Left ventricle myocardium inferior (tissue), 1 donor: ENCODE data around the gene BRINP2. TPM values are rescaled to one million over a fixed set of nuclear protein-coding genes. Genes with fewer than 3 reads are reported as not detected.

Experiments used
- DNase-seq: peaks from one replicate; pipeline ENCODE4 v3.0.0-alpha.2; 2020
- H3K27ac ChIP-seq: fragments of 200-600 bp; replicated peaks from 2 replicates; pipeline ENCODE4 v1.8.0; 2021
- H3K27me3 ChIP-seq: fragments of 200-600 bp; 2 replicates; pipeline ENCODE4 v1.8.0; 2021; ENCODE audit warnings: low read depth
- H3K36me3 ChIP-seq: fragments of 200-600 bp; 2 replicates; pipeline ENCODE4 v1.8.0; 2021
- H3K4me1 ChIP-seq: fragments of 200-600 bp; 2 replicates; pipeline ENCODE4 v1.8.0; 2021
- H3K4me3 ChIP-seq: fragments of 200-600 bp; 2 replicates; pipeline ENCODE4 v1.8.0; 2021; ENCODE audit warnings: mild to moderate bottlenecking, moderate library complexity
- H3K9me3 ChIP-seq: fragments of 200-600 bp; replicated peaks from 2 replicates; pipeline ENCODE4 v1.8.0; 2021
- intact Hi-C: fragments of 100-400 bp; cut with micrococcal nuclease; formaldehyde crosslinking; loops from one replicate; pipeline ENCODE4 v1.11.0; 2022
- total RNA-seq: library from RNA; stranded (reverse); fragmentation: NEBNext Ultra II Directional; extraction: Animal tissue kit (Norgen Biotek cat#: 25700); gene quantifications from one replicate; pipeline ENCODE4 v1.2.1, GENCODE V29; 2021
- TF ChIP-seq, protein P1 (sequence below): fragments of 200-600 bp; IDR thresholded peaks from 2 replicates; pipeline ENCODE4 v1.8.0; 2021; ENCODE audit warnings: antibody characterized with exemption, mild to moderate bottlenecking, borderline replicate concordance
- donor health status: DM: no; HTN: yes; CAD: no; lungs with severe emphysema.

The BRINP2 gene
- total RNA-seq, 1 donor from 2014 or later, result 0.66 TPM

GRCh38 chr1:177138347-177138746 is 32.4 kb upstream of the BRINP2 start:
- Histone ChIP-seq H3K27ac (no peak overlapping the region), H3K4me1 (peaks cover 6% of the 10 kb centered on the region), H3K4me3 (no peak overlapping the region), H3K27me3 (no peaks in the 10 kb centered on the region), H3K36me3 (no peaks in the 10 kb centered on the region), H3K9me3 (no peaks in the 10 kb centered on the region)
- no peak for DNase-seq
- TF ChIP-seq, protein P1, sequence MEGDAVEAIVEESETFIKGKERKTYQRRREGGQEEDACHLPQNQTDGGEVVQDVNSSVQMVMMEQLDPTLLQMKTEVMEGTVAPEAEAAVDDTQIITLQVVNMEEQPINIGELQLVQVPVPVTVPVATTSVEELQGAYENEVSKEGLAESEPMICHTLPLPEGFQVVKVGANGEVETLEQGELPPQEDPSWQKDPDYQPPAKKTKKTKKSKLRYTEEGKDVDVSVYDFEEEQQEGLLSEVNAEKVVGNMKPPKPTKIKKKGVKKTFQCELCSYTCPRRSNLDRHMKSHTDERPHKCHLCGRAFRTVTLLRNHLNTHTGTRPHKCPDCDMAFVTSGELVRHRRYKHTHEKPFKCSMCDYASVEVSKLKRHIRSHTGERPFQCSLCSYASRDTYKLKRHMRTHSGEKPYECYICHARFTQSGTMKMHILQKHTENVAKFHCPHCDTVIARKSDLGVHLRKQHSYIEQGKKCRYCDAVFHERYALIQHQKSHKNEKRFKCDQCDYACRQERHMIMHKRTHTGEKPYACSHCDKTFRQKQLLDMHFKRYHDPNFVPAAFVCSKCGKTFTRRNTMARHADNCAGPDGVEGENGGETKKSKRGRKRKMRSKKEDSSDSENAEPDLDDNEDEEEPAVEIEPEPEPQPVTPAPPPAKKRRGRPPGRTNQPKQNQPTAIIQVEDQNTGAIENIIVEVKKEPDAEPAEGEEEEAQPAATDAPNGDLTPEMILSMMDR, result no peak
- intact Hi-C loops, result no loop called here

GRCh38 chr1:177142010-177142409 is 28.7 kb upstream of the BRINP2 start:
- no peak for DNase-seq
- TF ChIP-seq, protein P1, result no peak

GRCh38 chr1:177142791-177143271 is 27.9 kb upstream of the BRINP2 start:
- intact Hi-C loops, result no loop called here

More at GRCh38 chr1:177142010-177142409, 28.7 kb upstream of the BRINP2 start:
- no peaks in the 10 kb centered on the region for H3K36me3 ChIP-seq
- intact Hi-C loops, result no loop called here
- H3K27ac ChIP-seq, result no peak overlapping the region
- H3K27me3 ChIP-seq, result no peaks in the 10 kb centered on the region
- H3K4me3 ChIP-seq, result no peak overlapping the region
- peaks cover 25% of the 10 kb centered on the region for H3K4me1 ChIP-seq
- no peaks in the 10 kb centered on the region for H3K9me3 ChIP-seq

DNA sequence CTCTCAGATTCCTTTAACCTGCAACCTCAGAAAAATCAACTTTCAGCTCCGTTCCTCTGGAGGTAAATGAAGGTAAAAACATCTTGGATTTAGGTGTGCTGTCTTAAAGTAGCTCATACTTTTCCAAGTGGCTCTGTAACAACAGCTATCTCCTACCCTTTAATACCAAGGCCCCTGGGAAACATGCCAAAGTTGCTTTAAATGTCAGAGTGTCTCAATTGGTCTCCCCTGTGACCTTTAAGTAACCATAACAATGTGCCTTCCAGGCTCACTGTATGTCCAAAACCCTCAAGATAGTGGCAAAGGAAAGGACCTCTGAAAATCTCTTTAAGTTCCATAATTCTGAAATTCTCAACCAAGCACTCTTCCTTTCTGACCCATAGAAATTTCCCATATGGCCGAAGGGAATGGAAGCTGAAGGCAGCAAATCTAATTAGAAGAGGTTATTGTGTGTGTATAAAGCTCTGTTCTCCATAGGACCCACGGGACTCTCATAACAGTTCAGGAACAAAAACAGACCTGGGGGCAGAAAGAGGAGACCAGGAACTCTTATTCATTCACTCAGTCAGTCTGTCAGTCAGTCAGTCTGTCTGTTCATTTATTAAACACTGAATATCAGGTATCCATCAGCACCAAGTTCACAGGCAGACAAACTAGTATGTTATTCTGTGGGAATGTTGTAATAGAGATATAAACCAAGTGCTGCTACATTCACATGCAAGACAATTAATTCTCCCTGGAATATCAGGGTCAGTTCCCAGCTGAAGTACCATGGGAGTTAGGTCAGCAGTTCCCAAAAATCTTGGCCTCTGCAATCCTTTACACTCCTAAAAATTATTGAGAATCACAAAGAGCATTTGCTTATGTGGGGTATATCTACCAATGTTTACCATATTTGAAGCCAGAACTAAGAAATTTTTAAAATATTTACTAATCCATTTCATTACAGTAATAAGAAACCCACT is 25.4 kb upstream of the BRINP2 start:
- TF ChIP-seq, protein P1, result no peak
- no peaks in the 10 kb centered on the region for H3K9me3 ChIP-seq
- peak overlapping the region; percentile 41 for H3K27ac ChIP-seq
- H3K27me3 ChIP-seq, result no peaks in the 10 kb centered on the region
- intact Hi-C loops, result no loop called here
- peaks cover 19% of the 10 kb centered on the region for H3K4me1 ChIP-seq
- no peaks in the 10 kb centered on the region for H3K36me3 ChIP-seq
- DNase-seq, result no peak
- H3K4me3 ChIP-seq, result no peak overlapping the region

More at GRCh38 chr1:177142791-177143271, 27.9 kb upstream of the BRINP2 start:
- no peak overlapping the region for H3K4me3 ChIP-seq
- no peak for DNase-seq
- peaks cover 25% of the 10 kb centered on the region for H3K4me1 ChIP-seq
- TF ChIP-seq, protein P1, result no peak
- H3K27ac ChIP-seq, result no peak overlapping the region
- no peaks in the 10 kb centered on the region for H3K36me3 ChIP-seq
- no peaks in the 10 kb centered on the region for H3K9me3 ChIP-seq
- H3K27me3 ChIP-seq, result no peaks in the 10 kb centered on the region

DNA sequence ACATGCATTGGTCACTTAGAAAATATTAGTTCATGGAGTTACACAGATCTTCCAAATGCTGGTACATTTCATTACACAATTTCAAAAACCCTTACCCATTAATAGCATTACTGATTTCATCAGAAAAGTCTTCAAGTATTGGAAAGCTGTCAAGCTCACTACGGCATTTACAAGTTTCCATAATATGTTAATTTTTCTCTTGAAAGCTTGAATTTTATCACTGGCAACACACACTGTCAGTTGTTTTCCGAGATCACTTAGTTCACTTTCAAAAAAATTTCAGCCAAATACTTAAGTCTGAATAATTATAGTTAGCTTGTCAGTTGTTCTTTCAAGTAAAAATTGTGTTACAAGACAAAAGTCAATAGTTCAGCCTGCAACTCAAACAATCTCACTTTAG is 24.3 kb upstream of the BRINP2 start:
- Histone ChIP-seq H3K27ac (no peak overlapping the region), H3K4me1 (peaks cover 19% of the 10 kb centered on the region), H3K4me3 (no peak overlapping the region), H3K27me3 (no peaks in the 10 kb centered on the region), H3K36me3 (no peaks in the 10 kb centered on the region), H3K9me3 (no peaks in the 10 kb centered on the region)
- intact Hi-C loops, result no loop called here
- no peak for DNase-seq
- TF ChIP-seq, protein P1, result no peak
